SK-N-SH (cell line): ENCODE results near the gene CIDEA.
A peak's percentile ranks its signal among the peaks of the same experiment; 100 is the strongest.

Experiments used
- CTCF ChIP-seq: fragments of 200-600 bp; sonication (generic); IDR thresholded peaks from 2 replicates; pipeline ENCODE4 v1.6.1; 2017; ENCODE audit warnings: antibody characterized with exemption, mild to moderate bottlenecking, moderate library complexity
- GABPA ChIP-seq: IDR thresholded peaks from 2 replicates; pipeline ENCODE4 v1.4.0; 2012; ENCODE audit warnings: low read depth, mild to moderate bottlenecking
- IRF3 ChIP-seq: fragments of 150-350 bp; IDR thresholded peaks from 2 replicates; pipeline ENCODE4 v1.6.1; 2016; ENCODE audit warnings: mild to moderate bottlenecking, low read depth, low read length
- MXI1 ChIP-seq: IDR thresholded peaks from 2 replicates; pipeline ENCODE4 v1.6.1; 2012; ENCODE audit warnings: mild to moderate bottlenecking, low read depth, low read length, improper control_type of control experiment
- NRF1 ChIP-seq: IDR thresholded peaks from 2 replicates; pipeline ENCODE4 v1.6.1; 2012; ENCODE audit warnings: low read depth, mild to moderate bottlenecking, low read length
- PBX3 ChIP-seq: IDR thresholded peaks from 2 replicates; pipeline ENCODE4; 2012
- POLR2AphosphoS5 ChIP-seq: IDR thresholded peaks from 2 replicates; pipeline ENCODE4 v1.6.1; 2012; ENCODE audit warnings: low read depth, low read length
- REST ChIP-seq: IDR thresholded peaks from 2 replicates; pipeline ENCODE4 v1.6.1; 2012; ENCODE audit warnings: mild to moderate bottlenecking, low read depth, low read length, moderate library complexity
- SMC3 ChIP-seq: IDR thresholded peaks from 2 replicates; pipeline ENCODE4 v1.6.1; 2012; ENCODE audit warnings: low read depth, low read length, improper control_type of control experiment
- USF1 ChIP-seq: IDR thresholded peaks from 2 replicates; pipeline ENCODE4 v1.4.0; 2012; ENCODE audit warnings: low read depth, borderline replicate concordance
- USF2 ChIP-seq: fragments of 150-350 bp; IDR thresholded peaks from 2 replicates; pipeline ENCODE4 v1.6.1; 2017; ENCODE audit warnings: antibody characterized with exemption, low read length, low read depth, borderline replicate concordance

- TF ChIP-seq CTCF (no peak), REST (no peak), POLR2AphosphoS5 (peak; percentile 30; the same call in 1 of the 2 replicates), GABPA (no peak), SMC3 (no peak), IRF3 (no peak), NRF1 (no peak), USF1 (peak; percentile 50; the same call in 1 of the 2 replicates), MXI1 (no peak), USF2 (no peak), PBX3 (no peak)
Measured at GRCh38 chr18:12287684-12288402, 33.7 kb downstream of the CIDEA start.
